ENCODE data around the gene NAV1. TPM values are rescaled to one million over a fixed set of nuclear protein-coding genes. Genes with fewer than 3 reads are reported as not detected.

Gene NAV1
- total RNA-seq, 4 donors from 2014 or later: 22.9 to 49.2 (median 34.2) TPM

GRCh38 chr1:201535046-201535918, 3.6 kb upstream of the NAV1 start:
- Histone ChIP-seq H3K4me1 (peaks cover 0 to 83% (median 37%) of the 10 kb centered on the region in 4 donors), H3K27me3 (no peaks in the 10 kb centered on the region), H3K27ac (peak overlapping the region; percentile 33 to 96 (median 70)), H3K4me3 (no peak overlapping the region), H3K36me3 (no peaks in the 10 kb centered on the region), H3K9me3 (no peaks in the 10 kb centered on the region)
- TF ChIP-seq CTCF (IDR thresholded peaks at IDR 0.05) (no peak), POLR2A (IDR thresholded peaks at IDR 0.05) (no peak), EP300 (IDR thresholded peaks at IDR 0.05) (peak in 1 of 2 donors; percentile 36)
- DNase-seq (ENCODE audit: low spot score in 2 of 2): no peak
- WGBS, 2 donors: 44 to 46% methylated on average over 6 of the region's 6 CpGs

DNA sequence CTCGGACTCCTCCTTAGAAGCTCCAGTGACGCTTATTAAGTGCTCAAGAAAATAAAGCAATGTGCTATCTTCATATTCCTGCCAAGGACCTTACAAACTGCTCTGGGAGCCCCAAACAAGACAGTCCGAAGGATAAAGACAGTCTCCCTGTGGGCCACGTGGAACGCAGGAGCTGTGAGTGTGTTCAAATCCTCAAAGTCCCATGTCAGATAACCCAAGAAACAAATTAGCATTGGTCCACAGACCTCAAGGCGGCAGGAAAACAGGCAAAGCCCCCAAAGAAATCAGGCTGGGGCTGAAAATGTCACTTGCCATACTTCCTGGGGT, 3.0 kb upstream of the NAV1 start:
- Histone ChIP-seq H3K36me3 (no peaks in the 10 kb centered on the region), H3K27me3 (no peaks in the 10 kb centered on the region), H3K4me3 (no peak overlapping the region), H3K4me1 (peaks cover 0 to 83% (median 35%) of the 10 kb centered on the region in 4 donors), H3K9me3 (no peaks in the 10 kb centered on the region), H3K27ac (peak overlapping the region; percentile 50 to 96 (median 70))
- no peak for DNase-seq (ENCODE audit: low spot score in 2 of 2)
- 70 to 72% methylated on average over 6 of the region's 6 CpGs for WGBS, 2 donors
- TF ChIP-seq CTCF (IDR thresholded peaks at IDR 0.05) (no peak), EP300 (IDR thresholded peaks at IDR 0.05) (no peak), POLR2A (IDR thresholded peaks at IDR 0.05) (no peak)

DNA sequence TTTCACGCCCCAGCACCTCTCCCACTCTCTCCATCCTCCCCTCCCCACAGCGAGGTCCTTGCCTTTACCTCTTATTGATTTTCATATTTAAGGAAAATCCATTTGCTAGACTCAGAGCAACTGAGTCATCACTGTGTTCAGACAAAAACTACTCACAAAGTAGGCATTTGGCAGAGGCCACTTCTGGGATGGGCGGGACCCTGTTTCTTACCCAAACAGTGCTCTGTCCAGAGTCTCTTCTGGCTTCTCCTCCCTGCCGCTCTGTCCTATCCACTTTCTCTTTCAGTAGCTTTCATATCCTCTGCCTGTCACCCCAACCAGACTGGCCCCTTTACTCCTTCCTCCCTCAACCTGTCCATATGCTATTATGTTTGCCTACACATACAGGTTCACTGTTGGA, 2.4 kb upstream of the NAV1 start:
- Histone ChIP-seq H3K27ac (peak overlapping the region; percentile 50 to 96 (median 70)), H3K36me3 (no peaks in the 10 kb centered on the region), H3K4me3 (no peak overlapping the region), H3K4me1 (peaks cover 0 to 83% (median 32%) of the 10 kb centered on the region in 4 donors), H3K27me3 (no peaks in the 10 kb centered on the region), H3K9me3 (no peaks in the 10 kb centered on the region)
- peak; percentile 47 to 53 for DNase-seq (ENCODE audit: low spot score in 2 of 2)
- 57 to 65% methylated on average over 4 of the region's 4 CpGs for WGBS, 2 donors
- TF ChIP-seq EP300 (IDR thresholded peaks at IDR 0.05): peak in 1 of 2 donors; percentile 22
- no peak for TF ChIP-seq CTCF (IDR thresholded peaks at IDR 0.05)
- TF ChIP-seq POLR2A (IDR thresholded peaks at IDR 0.05): no peak

DNA sequence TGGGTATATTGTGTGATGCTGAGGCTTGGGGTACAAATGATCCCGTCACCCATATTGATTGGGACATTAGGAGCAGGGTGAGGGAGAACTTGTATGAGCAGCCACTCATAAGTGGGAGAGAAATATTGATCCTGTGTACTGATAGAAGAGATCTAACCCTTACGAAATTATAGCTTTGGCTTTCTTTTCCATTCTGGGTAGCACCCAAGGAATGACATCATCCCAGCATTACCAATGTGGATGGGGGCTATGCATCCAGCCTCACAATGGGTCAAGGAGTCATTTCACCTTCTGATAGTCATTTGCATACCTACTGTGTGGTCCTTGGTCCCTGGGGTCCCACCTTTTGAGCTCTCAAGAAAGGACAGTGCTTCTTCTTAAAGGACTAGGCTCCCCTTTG, 1.9 kb upstream of the NAV1 start:
- no peak for DNase-seq (ENCODE audit: low spot score in 2 of 2)

More for the DNA sequence above, 1.9 kb upstream of the NAV1 start:
- TF ChIP-seq EP300 (IDR thresholded peaks at IDR 0.05): no peak
- no peak for TF ChIP-seq POLR2A (IDR thresholded peaks at IDR 0.05)
- no peak for TF ChIP-seq CTCF (IDR thresholded peaks at IDR 0.05)
- WGBS, 2 donors: 65 to 68% methylated on average over 2 of the region's 2 CpGs
- Histone ChIP-seq H3K27me3 (no peaks in the 10 kb centered on the region), H3K9me3 (no peaks in the 10 kb centered on the region), H3K27ac (peak overlapping the region; percentile 25 to 96 (median 63)), H3K4me1 (peaks cover 0 to 83% (median 32%) of the 10 kb centered on the region in 4 donors), H3K4me3 (no peak overlapping the region), H3K36me3 (no peaks in the 10 kb centered on the region)
